ENCODE results near the gene OLFM2. TPM values are rescaled to one million over a fixed set of nuclear protein-coding genes. Genes with fewer than 3 reads are reported as not detected.
"Not testable (repeated sequence)": the region's sequence is repeated elsewhere in the genome, so short reads cannot be mapped to it uniquely, and the experiment has no call there.

Gene OLFM2
- 7.5 and 9.0 TPM in 2 replicates for total RNA-seq

DNA sequence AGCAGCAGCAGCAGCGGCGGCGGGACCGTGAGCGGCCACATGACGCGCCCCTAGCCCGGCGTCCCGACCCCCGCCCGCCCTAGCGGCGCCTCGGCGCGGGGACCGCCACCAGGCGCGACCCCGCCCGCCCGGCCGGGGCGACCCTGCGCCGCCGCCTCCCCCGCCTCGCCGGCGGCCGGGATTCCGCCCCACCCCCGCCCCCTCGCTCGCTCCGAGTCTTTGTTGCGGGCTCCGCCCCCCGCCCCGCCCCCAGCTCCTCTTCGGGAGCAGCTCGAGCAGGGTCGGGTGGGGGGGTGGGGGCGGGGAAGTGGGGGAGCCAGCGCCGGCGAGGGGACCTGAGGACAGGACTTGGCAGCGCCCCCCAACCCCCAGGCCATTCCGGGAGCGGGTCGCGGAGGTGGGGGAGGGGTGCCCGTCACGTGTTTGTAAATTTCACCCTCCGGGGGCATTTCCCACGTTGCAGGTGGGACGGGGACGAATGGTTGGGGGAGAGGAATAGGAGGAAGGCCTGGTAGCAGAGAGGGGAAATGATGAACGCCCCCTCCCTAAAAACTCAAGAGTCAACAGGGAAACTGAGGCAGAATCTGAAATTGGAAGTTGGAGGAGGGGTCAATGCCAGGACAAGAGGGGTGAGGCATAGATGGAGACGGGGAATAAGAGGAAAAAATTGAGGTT lies at the start of gene OLFM2:
Gene OLFM2, minus strand, starts transcription at position 190 of the 675 bp plus-strand sequence. Its CDS starts 149 bp downstream, at position 41.
- intact Hi-C loops (cut with micrococcal nuclease): no loop called here

DNA sequence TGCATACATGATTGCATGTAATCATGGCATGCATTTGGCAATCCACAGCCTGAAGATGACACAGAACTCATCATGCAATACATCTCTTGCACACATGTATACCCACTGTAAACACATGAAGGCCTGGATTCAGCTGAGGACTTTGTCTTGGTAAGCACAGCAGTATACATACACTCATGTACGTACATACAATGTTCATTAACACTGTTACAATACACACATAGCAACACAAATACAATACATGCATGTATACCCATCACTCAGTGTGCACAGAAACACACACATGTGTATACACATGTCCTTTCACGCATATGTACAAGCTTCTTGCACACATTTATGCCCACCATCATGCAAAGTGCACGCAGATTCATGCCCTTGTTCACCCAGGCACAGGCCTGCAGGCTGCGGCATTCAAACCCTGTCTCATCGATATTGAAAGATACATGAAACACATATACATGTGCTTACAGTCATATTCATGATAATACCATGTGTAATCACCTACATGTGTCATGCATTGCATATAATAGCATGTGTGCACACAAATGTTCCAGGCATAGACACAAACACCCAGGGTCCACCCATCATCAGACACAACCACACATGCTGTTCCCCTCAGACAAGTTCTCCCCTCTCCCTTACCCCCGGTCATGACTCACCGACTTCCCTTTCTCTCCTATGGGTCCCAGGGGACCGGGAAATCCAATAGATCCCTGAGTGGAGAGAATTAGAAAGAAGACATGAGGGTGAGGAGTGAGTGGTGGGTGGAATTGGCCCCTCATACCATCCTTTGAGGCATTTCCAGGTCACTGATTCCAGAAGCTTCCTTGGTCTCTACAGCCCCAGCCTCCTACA lies 45.3 kb upstream of the OLFM2 start:
- intact Hi-C loops (cut with micrococcal nuclease): no loop called here

DNA sequence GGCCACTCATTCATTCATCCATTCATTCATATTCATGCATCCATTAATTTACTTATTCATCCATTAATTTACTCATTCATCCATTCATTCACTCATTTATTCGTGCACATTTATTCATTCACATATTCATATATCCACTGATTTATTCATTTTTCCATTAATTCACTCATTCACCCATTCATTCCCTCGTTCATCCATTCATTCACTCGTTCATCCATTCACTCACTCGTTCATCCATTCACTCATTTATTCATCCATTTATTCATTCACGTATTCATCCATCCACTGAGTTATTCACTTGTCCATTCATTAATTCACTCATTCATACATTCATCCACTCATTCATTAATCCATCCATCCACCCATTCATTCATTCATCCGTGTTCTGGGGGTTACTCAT lies 35.8 kb upstream of the OLFM2 start:
- intact Hi-C loops (cut with micrococcal nuclease): no loop called here

DNA sequence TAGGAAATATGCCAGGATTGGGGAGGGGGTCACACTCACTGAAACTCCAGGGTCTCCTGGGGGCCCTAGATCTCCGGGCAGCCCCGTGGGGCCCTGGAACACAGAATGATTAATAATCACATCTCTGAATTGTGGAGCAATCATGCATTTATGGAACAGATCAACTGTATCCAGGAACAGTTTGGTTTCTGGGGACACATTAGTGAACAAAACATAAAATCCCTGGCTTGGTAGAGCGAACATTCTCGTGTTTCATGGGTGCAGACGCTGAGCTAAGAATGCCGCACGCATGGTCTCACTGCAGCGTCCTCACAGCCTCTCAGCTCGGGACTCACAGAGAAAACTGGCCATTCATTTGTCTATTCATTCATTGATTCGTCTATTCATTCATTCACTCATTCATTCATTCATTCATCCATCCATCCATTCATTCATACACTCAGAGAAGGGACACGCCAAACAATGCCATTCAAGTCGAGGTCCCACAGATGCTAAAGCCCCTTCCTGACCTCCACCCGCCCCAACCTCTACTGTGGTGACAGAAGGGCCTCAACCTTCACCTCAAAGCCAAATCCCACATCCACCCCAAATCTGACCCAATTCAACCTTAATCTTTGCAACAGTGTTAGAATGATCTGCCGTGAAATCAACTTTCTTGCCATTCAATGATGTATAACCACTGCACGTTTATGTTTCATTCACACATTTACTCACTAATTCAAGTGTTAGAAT lies 35.0 kb upstream of the OLFM2 start:
- intact Hi-C loops (cut with micrococcal nuclease): no loop called here

DNA sequence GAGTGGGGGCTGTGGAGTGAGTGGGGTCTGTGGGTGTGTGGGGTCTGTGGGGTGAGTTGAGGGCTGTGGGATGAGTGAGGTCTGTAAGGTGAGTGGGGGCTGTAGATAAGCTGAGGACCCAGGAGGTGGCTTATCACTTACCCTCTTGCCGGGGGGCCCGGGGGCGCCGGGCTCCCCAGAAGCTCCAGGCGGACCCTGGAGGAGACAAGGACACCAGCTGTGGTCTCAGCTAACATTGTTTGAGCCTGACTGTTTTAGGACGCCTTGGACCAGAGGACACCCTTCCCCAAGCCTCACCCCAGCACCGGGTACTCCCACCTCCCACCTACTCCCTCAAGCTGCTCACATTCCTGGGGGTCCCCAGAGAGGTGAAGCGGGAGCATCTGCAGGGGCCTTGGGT lies 34.2 kb upstream of the OLFM2 start:
- intact Hi-C loops (cut with micrococcal nuclease): no loop called here

DNA sequence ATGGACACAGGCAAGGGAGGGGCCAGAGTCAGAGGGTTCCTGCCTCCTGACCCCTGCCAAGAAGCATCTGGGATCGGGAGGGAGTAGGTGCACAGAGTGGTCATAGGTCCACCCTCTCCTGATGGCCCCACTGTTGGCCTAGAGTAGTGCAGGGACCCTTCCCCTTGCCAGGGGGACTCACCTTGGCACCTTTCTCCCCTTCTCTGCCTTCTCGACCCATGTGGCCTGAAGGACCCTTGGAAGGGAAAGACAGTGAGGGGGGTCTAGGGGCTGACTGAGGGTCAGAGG lies 33.3 kb upstream of the OLFM2 start:
- intact Hi-C loops (cut with micrococcal nuclease): no loop called here

DNA sequence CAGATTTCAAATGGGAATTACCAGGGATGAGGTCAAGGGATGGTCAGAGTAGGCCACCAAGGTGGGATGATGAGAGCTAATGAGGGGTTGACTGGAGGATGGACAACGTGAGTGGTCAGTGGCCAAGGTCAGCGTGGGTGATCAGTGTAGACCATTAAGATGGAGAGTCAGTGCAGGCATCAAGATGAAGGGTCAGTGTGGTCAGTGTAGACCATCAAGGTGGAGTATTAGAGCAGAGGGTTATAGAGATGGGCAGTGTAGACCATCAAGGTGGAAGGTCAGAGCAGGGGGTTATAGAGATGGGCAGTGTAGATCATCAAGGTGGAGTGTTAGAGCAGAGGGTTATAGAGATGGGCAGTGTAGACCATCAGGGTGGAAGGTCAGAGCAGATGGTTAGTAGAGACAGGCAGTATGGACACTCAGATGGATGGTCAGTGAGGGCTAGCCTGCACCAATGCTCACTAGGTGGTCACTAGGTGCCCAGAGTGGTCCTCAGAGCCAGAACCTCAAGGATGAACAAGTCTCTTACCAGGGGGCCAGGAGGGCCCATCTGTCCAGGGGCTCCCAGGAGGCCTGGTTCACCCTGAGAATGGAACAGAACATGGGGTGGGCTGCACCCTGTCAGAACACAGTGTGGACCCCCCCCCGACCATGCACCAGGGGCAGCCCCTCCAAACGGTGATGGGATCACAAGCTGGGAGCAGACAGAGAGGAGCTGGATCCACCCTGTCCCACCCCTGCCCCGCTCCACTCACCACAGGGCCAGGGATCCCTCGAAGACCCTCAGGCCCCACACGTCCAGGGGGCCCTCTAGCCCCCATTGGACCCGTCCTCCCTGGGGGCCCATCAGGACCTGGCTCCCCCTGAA lies 32.7 kb upstream of the OLFM2 start:
- intact Hi-C loops (cut with micrococcal nuclease): no loop called here

DNA sequence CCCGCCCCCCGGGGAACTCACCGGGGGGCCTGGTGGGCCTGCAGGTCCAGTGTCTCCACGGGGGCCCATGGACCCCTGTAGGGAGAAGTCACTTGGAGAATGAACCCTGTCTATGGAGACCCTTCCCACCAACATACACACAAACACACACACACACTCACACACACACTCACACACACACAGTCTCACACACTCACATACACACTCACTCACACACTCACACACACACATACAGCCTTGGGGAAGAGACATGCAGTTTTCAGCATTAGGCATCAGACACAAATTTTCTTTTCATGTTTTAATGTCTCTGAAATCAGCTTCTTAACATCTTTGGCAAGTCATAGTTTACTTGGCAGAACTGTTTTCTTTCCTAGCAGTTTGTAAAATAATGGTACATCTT lies 31.0 kb upstream of the OLFM2 start:
- intact Hi-C loops (cut with micrococcal nuclease): no loop called here

DNA sequence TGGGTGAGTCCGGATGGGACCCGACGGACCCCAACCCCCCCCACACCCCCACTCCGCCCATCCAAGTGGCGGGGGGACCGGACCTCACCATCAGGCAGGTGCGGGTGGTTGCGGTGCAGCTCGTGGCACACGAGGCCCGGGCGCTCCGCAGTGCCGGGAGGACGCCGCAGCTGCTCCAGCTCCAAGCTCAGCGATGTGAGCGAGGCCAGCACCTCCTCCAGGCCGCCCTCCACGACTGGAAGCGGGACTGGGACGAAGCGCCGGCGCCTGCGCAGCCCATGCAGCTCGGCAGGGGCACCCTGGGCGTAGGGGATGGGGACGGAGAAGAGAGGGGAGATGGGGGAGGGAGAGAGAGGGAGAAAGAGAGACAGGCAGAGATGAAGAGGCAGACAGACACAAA lies 30.1 kb upstream of the OLFM2 start:
- intact Hi-C loops (cut with micrococcal nuclease): no loop called here

DNA sequence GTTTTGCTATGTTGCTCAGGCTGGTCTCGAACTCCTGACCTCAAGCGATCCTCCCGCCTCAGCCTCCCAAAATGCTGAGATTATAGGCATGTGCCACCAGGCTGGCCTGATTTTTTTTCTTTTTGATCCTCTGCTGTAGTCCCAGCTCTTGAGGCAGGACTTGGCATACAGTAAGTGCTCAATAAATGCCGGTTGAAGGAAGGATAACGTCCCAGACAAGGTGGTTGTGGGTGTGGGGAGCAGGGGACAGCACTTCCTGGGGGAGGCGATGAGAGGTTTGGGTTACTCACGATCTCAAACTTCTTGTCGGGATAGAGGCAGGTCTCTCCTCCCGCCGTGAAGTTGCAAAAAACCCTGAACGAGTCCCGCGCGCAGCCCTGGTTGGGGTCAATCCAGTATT lies 29.7 kb upstream of the OLFM2 start:
- intact Hi-C loops (cut with micrococcal nuclease): no loop called here

DNA sequence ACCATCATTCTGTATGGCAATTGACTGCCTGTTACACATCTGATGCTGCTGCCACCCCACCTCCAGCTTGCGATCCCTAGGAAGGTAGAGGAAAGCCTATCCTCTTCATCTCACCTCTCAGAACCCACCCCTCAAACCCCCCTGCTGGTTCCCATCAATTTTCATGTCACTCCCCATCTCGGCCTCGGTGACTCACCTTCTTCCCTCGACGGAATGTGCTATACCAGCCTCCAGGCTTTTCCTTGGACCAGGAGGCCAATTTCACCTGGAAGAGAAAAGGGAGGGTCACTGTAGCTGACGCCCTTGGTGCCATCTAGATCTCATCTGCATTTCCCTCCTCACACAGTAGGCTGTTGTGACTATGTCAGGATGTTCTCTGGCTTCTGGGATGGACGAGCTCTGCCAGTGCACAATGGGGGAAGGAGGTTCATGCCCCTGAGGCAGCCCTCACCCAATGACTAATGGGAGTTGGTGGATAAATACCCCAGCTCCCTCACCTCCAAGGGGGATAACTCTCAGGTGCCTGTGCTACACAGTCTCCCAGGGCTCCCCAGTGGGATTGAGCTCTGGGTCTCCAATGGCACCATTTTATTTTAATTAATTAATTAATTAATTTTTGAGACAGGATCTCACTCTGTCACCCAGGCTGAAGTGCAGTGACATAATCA lies 26.4 kb upstream of the OLFM2 start:
- intact Hi-C loops (cut with micrococcal nuclease): no loop called here

DNA sequence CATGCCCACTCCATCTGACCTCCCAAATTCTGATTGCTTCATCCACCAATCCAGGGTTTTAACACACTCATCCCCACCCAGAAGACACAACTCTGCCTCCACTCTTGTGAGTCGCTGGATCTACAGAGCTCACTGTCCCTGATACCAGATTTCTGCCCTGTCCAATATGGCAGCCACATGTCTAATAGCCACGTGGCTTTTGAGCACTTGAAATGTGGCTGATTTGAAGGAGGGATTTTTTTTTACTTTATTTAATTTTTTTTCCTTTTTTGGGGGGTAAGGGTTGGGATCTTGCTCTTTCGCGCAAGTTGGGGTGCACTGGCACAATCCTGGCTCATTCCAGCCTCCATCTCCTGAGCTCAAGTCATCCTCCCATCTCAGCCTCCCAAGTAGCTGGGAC lies 24.8 kb upstream of the OLFM2 start:
- intact Hi-C loops (cut with micrococcal nuclease): no loop called here

DNA sequence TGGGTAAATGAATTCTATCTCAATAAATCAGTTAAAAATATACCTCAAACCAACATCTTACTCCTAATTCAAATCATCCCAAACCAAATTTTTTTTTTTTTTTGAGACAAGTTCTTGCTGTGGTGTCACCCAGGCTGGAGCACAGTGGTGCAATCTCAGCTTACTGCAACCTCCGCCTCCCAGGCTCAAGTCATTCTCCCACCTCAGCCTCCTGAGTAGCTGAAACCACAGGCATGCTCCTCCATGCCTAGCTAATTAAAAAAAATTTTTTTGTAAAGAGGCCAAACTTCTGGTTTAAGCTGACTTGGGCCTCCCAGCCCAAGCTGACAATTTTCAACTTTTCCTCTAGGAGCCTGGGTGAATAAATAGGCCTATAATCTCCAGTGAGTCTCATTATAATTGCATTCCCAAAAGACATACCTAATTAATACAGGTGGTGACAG lies 22.1 kb upstream of the OLFM2 start:
- intact Hi-C loops (cut with micrococcal nuclease): no loop called here

DNA sequence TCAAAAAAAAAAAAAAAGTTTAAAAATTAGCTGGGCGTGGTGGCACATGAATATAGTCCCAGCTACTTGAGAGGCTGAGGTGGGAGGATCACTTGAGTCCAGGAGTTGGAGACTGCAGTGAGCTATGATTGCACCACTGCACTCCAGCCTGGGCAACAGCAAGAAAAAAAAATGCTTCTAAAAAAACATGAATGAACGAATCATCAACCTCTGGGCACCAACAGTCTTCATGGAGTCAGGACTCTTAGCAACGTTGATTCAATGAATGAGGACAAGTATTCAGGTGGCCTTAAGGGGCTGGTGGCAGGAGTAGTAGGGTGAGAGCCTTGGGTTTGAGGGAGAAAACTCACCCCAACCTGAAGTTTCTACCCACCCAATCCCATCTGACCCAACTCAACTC lies 20.6 kb upstream of the OLFM2 start:
- intact Hi-C loops (cut with micrococcal nuclease): no loop called here

DNA sequence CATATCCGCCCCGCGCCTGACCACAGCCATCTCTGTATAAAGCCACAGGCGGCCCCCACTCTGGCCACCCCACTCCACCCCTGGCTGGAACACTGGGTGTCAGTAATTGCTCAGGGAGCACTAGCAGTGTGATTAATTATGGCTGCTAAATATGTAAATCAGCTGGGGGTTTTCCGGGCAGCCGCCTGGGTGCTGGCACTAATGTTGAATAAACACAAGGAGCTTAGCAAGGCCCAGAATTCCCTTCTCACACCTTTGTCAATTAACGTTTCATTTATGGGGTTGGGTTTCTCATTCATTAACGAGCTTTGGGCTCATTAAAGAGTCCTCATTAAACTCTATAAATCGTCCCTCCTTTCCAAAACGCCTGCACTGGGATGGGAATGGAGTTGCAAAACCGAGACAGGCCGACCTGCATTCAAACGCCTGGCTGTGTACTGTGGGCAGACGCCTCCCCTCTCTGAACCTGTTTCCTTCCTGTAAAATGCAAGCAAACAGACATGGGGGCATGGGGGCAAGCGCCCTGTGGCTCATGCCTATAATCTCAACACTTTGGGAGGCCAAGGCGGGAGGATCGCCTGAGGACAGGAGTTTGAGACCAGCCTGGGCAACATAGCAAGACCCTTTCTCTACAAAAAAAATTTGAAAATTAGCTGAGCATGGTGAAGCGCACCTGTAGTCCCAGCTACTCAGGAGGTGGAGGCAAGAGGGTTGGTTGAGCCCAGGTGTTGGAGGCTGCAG lies 17.7 kb upstream of the OLFM2 start:
- intact Hi-C loops (cut with micrococcal nuclease): no loop called here

DNA sequence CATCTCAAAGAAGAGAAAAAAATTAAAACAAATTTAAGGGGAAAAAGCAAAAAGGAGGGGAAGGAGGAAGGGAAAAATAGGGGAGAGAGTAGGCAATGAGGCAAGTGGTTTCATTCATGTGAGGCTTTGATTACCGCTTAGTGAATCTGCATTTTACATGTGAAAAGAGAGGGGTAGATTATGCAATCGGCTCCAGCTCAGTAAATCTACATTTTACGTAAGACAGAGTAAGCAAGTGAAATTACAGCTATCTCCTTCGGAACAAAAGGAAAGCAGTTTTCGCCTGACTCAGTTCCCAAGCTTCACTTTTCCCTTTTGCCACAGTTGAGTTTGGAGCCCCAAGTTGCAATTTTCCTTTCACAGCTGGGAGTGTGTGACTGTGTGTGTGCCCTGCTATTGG lies 16.0 kb upstream of the OLFM2 start:
- intact Hi-C loops (cut with micrococcal nuclease): no loop called here

DNA sequence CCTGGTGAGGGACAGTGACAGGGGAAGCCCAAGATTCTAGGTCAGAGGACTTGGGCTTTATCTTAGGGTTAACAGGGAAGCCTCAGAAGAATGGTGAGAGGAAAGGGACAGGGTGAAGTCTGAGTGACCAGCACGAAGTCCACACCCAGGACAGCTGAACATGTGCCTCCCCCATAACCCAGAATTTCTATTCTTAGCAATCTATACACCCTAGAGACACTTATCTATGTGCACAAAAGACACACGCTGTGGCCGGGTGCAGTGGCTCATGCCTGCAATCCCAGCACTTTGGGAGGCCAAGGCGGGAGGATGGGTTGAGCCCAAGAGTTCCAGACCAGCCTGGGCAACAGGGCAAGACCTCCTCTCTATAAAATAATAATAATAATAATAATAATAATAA lies 11.1 kb upstream of the OLFM2 start:
- intact Hi-C loops (cut with micrococcal nuclease): no loop called here

DNA sequence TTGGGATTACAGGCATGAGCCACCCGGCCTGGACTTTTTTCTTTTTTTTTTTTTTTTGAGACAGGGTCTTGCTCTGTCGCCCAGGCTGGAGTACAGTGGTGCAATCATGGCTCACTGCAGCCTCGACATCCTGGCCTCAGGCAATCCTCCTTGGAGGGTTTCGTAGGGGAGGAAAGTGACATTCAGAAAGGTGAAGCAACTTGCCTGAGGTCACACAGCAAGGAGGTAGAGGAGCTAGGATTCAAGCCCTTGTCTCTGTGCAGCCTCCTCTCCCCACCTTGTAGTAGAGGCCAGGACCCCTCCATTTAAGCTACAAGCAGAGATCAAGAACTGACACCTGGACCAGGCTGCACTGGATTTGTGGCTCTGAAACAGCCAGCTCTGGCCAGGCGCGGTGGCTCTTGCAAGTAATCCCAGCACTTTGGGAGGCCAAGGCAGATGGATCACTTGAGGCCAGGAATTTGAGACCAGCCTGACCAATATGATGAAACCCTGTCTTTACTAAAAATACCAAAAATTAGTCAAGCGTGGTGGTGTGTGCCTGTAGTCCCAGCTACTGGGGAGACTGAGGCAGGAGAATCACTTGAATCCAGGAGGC lies 10.3 kb upstream of the OLFM2 start:
- intact Hi-C loops (cut with micrococcal nuclease): not testable (repeated sequence)

DNA sequence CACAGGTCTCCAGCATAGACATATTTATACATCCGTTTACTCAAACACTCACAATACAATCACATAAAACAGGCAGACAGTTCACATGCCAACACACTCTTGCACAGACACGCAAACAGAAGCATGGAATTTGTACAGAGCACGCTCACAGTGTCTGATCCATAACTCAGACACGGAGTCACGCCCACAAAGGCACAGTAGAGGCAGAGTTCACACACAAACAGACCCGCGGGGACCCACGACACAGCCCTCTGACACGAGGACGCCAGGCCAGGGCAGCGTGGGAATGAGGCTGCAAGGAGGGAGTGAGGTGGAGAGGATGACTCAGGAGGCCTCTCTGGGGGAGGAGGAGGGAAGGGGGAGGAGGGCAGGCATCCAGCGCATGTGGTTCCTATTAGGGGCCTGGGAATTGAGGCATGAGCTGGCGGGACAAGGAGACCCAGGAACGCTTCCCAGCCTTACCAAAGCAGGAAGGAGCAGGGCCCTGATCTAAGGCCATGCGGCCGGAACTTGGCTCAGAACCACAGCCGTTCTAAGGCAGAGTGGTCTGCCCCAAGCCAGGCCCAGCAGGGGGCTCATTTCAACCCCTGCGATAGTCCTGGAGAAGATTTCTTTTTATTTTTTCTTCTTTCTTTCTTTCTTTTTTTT lies 9.1 kb upstream of the OLFM2 start:
- intact Hi-C loops (cut with micrococcal nuclease): no loop called here

Measured in T-helper 2 cell treated with Interferon-gamma antibody and Interleukin-4, amounts not matched to agents 100 ng/mL and 5 ng/mL, for 36 hours (primary cell).